Liver (tissue), 9 donors: ENCODE data around the gene ZNF865. TPM values are rescaled to one million over a fixed set of nuclear protein-coding genes. Genes with fewer than 3 reads are reported as not detected.

Experiments
- DNase-seq: peaks from one replicate; pipeline ENCODE4 v3.0.0-alpha.2; 2017; ENCODE audit warnings: low spot score
- H3K27ac ChIP-seq, 2 donors: one replicate each; pipeline ENCODE4 v1.7.0; 2013; ENCODE audit warnings: inconsistent platforms in 2 of 2, low read length in 2 of 2, control low read depth in 1 of 2, low read depth in 1 of 2, mild to moderate bottlenecking in 1 of 2
- H3K27me3 ChIP-seq, 4 donors: one replicate each; pipeline versions ENCODE4 v1.6.1 to v1.7.0; 2013; ENCODE audit warnings: low read length in 3 of 4, inconsistent platforms in 1 of 4, mild to moderate bottlenecking in 1 of 4, moderate library complexity in 1 of 4; ENCODE audit not compliant: control insufficient read depth in 4 of 4, insufficient read depth in 4 of 4
- H3K36me3 ChIP-seq, 4 donors: one replicate each; pipeline versions ENCODE4 v1.6.1 to v1.7.0; 2013; ENCODE audit warnings: low read length in 3 of 4, mild to moderate bottlenecking in 3 of 4, low read depth in 1 of 4, moderate library complexity in 1 of 4; ENCODE audit not compliant: control insufficient read depth in 4 of 4, insufficient read depth in 3 of 4
- H3K4me1 ChIP-seq, 4 donors: one replicate each; pipeline versions ENCODE4 v1.6.1 to v1.7.0; 2013; ENCODE audit warnings: low read length in 3 of 4, mild to moderate bottlenecking in 3 of 4, moderate library complexity in 1 of 4; ENCODE audit not compliant: control insufficient read depth in 4 of 4, insufficient read depth in 4 of 4
- H3K4me3 ChIP-seq, 3 donors: one replicate each; pipeline versions ENCODE4 v1.6.1 to v1.7.0; 2013; ENCODE audit warnings: low read length in 3 of 3, control low read depth in 1 of 3, low read depth in 1 of 3, mild to moderate bottlenecking in 1 of 3
- H3K9ac ChIP-seq, 2 donors: one replicate each; pipeline ENCODE4 v1.7.0; 2013; ENCODE audit warnings: low read length in 2 of 2, mild to moderate bottlenecking in 2 of 2, moderate library complexity in 2 of 2, control low read depth in 1 of 2, low read depth in 1 of 2
- H3K9me3 ChIP-seq, 4 donors: one replicate each; pipeline versions ENCODE4 v1.6.1 to v1.7.0; 2013; ENCODE audit warnings: low read length in 3 of 4; ENCODE audit not compliant: control insufficient read depth in 4 of 4
- EGR1 ChIP-seq, 2 donors: IDR thresholded peaks; 2 replicates each; pipeline ENCODE4 v1.6.1; 2016 to 2018; ENCODE audit warnings: antibody characterized with exemption in 2 of 2, low read depth in 2 of 2
- FOXA1 ChIP-seq: IDR thresholded peaks from 2 replicates; pipeline ENCODE4 v1.6.1; 2016; ENCODE audit warnings: antibody characterized with exemption
- FOXA2 ChIP-seq: IDR thresholded peaks from 2 replicates; pipeline ENCODE4 v1.6.1; 2016; ENCODE audit warnings: antibody characterized with exemption
- GABPA ChIP-seq, 2 donors: IDR thresholded peaks in 1 of 2; conservative IDR thresholded peaks in 1 of 2; 2 replicates each; pipeline ENCODE4 v1.6.1; 2016; ENCODE audit warnings: antibody characterized with exemption in 2 of 2, mild to moderate bottlenecking in 1 of 2, moderate library complexity in 1 of 2
- HNF4A ChIP-seq, 2 donors: conservative IDR thresholded peaks; 2 replicates each; pipeline ENCODE4 v1.6.1; 2016; ENCODE audit warnings: antibody characterized with exemption in 2 of 2, mild to moderate bottlenecking in 2 of 2
- HNF4G ChIP-seq: IDR thresholded peaks from 2 replicates; pipeline ENCODE4 v1.6.1; 2016; ENCODE audit warnings: antibody characterized with exemption
- JUND ChIP-seq, 2 donors: IDR thresholded peaks; 2 replicates each; pipeline ENCODE4 v1.6.1; 2016; ENCODE audit warnings: antibody characterized with exemption in 2 of 2
- NR2F2 ChIP-seq: IDR thresholded peaks from 2 replicates; pipeline ENCODE4 v1.6.1; 2016; ENCODE audit warnings: antibody characterized with exemption
- RAD21 ChIP-seq, 2 donors: IDR thresholded peaks; 2 replicates each; pipeline ENCODE4 v1.6.1; 2016; ENCODE audit warnings: antibody characterized with exemption in 2 of 2, mild to moderate bottlenecking in 2 of 2
- RXRA ChIP-seq, 2 donors: IDR thresholded peaks; 2 replicates each; pipeline ENCODE4 v1.6.1; 2017 to 2018; ENCODE audit warnings: antibody characterized with exemption in 2 of 2, mild to moderate bottlenecking in 1 of 2
- SP1 ChIP-seq: IDR thresholded peaks from 2 replicates; pipeline ENCODE4 v1.6.1; 2018; ENCODE audit warnings: antibody characterized with exemption, mild to moderate bottlenecking
- YY1 ChIP-seq: IDR thresholded peaks from 2 replicates; pipeline ENCODE4 v1.6.1; 2016; ENCODE audit warnings: antibody characterized with exemption, mild to moderate bottlenecking
- WGBS: extraction: QIAGEN DNeasy Blood & Tissue Kit; methylation state at CpG from one replicate; pipeline ENCODE4 v1.1.7; 2013; 5-methylcytosine and 5-hydroxymethylcytosine counted together
- polyA plus RNA-seq, 2 donors: library from polyadenylated mRNA; stranded (reverse) in 1 of 2; unstranded in 1 of 2; fragments of 200-250 nt in 1 of 2; fragments of >200 nt in 1 of 2; fragmentation: Nextera tagmentation in 1 of 2; extraction: Ambion mirVana in 1 of 2; gene quantifications; one replicate each; pipeline versions ENCODE4 v1.2.1 to v1.2.3, GENCODE V29; 2013 to 2015
- total RNA-seq, 2 donors: library from RNA; depleted of rRNA; stranded (reverse); fragments of >200 nt; gene quantifications; one replicate each; pipeline ENCODE4 v1.2.3, GENCODE V29; 2014
- TF ChIP-seq, protein P1 (sequence below): fragments of 150-350 bp; IDR thresholded peaks from 2 replicates; pipeline ENCODE4 v1.5.1; 2017; ENCODE audit warnings: improper control_type of control experiment, low read depth, low read length; ENCODE audit not compliant: missing input control
- TF ChIP-seq, protein P2 (sequence below): IDR thresholded peaks from 2 replicates; pipeline ENCODE4 v1.6.1; 2016; ENCODE audit warnings: antibody characterized with exemption, mild to moderate bottlenecking
- TF ChIP-seq, protein P3 (sequence below): IDR thresholded peaks from 2 replicates; pipeline ENCODE4 v1.6.1; 2016; ENCODE audit warnings: antibody characterized with exemption
- TF ChIP-seq, protein P4 (sequence below): IDR thresholded peaks from 2 replicates; pipeline ENCODE4 v1.6.1; 2016; ENCODE audit warnings: antibody characterized with exemption
- donor health status: healthy.
- donor health status: healthy.
- donor health status: healthy.
- donor health status: healthy.
- donor health status: healthy.

Gene ZNF865
- total and polyA plus RNA-seq, 4 donors: 0.38 to 3.1 (median 1.6) TPM

DNA sequence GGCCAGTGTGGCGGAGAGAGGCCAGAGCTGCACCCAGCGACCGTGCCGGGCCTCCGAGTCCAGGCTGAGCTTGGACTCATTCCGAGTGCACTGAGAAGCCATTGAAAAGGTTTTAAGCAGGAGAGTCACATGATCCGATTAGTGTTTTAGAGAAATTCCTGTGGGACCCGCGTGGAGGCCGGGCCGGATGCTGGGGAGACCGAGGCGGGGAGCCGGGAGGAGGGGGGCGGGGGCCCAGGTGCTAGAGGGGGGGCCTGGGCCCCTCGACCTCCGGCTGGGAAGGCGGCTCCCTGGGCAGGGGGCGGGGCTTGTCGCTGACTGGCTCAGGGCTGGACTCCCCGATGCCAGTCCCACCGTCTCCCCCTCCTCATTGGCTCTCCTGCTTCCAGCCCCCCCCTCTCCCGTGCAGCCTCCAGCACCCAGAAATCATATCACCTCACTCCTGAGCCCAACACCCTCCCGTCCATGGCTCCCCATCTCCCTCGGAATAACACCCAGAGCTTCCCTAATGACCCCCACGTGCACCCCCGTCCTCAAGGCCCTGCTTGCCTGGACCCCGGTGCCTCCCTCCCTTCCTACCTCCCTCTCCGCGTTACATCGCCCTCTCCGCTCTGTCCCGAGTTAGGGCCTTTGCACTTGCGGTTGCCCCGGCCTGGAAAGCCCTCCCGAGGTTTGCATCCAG is 19.6 kb upstream of the ZNF865 start:
- Histone ChIP-seq H3K27me3 (no peaks in the 10 kb centered on the region), H3K27ac (no peak overlapping the region), H3K36me3 (no peaks in the 10 kb centered on the region), H3K9me3 (no peaks in the 10 kb centered on the region), H3K9ac (no peak overlapping the region), H3K4me3 (peak overlapping the region in 1 of 3 donors; percentile 18), H3K4me1 (peaks cover 7 to 41% (median 36%) of the 10 kb centered on the region in 4 donors)
- 16% methylated on average over 36 of the region's 36 CpGs for WGBS
- peak; percentile 60 for DNase-seq
- no peak for TF ChIP-seq RXRA (IDR thresholded peaks at IDR 0.05)
- TF ChIP-seq, protein P1, sequence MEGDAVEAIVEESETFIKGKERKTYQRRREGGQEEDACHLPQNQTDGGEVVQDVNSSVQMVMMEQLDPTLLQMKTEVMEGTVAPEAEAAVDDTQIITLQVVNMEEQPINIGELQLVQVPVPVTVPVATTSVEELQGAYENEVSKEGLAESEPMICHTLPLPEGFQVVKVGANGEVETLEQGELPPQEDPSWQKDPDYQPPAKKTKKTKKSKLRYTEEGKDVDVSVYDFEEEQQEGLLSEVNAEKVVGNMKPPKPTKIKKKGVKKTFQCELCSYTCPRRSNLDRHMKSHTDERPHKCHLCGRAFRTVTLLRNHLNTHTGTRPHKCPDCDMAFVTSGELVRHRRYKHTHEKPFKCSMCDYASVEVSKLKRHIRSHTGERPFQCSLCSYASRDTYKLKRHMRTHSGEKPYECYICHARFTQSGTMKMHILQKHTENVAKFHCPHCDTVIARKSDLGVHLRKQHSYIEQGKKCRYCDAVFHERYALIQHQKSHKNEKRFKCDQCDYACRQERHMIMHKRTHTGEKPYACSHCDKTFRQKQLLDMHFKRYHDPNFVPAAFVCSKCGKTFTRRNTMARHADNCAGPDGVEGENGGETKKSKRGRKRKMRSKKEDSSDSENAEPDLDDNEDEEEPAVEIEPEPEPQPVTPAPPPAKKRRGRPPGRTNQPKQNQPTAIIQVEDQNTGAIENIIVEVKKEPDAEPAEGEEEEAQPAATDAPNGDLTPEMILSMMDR: no peak
- TF ChIP-seq GABPA (IDR thresholded peaks at IDR 0.05 in 1 of 2, conservative IDR thresholded peaks at IDR 0.05 in 1 of 2): no peak
- TF ChIP-seq YY1: no peak
- TF ChIP-seq, protein P2, sequence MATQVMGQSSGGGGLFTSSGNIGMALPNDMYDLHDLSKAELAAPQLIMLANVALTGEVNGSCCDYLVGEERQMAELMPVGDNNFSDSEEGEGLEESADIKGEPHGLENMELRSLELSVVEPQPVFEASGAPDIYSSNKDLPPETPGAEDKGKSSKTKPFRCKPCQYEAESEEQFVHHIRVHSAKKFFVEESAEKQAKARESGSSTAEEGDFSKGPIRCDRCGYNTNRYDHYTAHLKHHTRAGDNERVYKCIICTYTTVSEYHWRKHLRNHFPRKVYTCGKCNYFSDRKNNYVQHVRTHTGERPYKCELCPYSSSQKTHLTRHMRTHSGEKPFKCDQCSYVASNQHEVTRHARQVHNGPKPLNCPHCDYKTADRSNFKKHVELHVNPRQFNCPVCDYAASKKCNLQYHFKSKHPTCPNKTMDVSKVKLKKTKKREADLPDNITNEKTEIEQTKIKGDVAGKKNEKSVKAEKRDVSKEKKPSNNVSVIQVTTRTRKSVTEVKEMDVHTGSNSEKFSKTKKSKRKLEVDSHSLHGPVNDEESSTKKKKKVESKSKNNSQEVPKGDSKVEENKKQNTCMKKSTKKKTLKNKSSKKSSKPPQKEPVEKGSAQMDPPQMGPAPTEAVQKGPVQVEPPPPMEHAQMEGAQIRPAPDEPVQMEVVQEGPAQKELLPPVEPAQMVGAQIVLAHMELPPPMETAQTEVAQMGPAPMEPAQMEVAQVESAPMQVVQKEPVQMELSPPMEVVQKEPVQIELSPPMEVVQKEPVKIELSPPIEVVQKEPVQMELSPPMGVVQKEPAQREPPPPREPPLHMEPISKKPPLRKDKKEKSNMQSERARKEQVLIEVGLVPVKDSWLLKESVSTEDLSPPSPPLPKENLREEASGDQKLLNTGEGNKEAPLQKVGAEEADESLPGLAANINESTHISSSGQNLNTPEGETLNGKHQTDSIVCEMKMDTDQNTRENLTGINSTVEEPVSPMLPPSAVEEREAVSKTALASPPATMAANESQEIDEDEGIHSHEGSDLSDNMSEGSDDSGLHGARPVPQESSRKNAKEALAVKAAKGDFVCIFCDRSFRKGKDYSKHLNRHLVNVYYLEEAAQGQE: no peak
- TF ChIP-seq SP1: no peak

DNA sequence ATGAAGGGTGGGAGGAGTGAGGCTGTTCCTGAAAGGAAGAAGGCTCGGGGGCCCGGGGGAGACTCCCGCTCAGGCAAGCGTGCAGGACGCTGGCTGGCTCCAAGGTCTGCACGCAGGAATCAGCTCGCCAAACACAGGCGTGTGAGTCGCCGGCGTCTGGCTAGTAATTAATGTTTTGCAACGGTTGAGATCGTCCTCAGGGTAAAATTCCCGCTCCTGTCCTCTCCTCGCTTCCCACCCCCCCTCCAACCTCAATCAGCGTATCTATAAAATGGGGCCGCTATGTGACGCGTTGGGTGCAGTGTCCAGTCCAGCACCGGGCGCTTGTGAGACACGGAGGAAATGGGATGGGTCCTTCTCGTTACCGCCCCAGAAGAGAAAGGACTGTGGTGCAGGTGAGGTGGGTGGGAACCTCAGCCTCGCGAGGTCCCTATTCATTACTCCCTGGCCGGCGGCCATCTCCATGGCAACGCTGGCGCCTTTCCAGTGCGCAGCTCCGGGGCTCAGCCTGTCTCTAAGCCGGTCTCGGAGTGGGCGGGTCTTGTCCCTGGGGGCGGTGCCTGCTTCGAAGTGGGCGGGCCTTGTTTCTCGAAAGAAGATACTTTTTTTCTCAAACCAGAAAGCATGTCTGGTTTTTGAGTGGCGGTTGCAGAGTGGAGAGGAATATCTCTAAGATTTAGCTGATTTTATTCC is 18.3 kb upstream of the ZNF865 start:
- Histone ChIP-seq H3K4me1 (peaks cover 4 to 28% (median 23%) of the 10 kb centered on the region in 4 donors), H3K9me3 (no peaks in the 10 kb centered on the region), H3K27ac (no peak overlapping the region), H3K36me3 (peaks cover 0 to under 1% (median 0%) of the 10 kb centered on the region in 4 donors), H3K27me3 (no peaks in the 10 kb centered on the region), H3K9ac (no peak overlapping the region), H3K4me3 (peak overlapping the region in 2 of 3 donors; percentile 9 to 35)
- peak; percentile 96 for DNase-seq
- 2% methylated on average over 40 of the region's 40 CpGs for WGBS
- TF ChIP-seq FOXA1 (no peak), EGR1 (IDR thresholded peaks at IDR 0.05; ENCODE audit: low read depth in 2 of 2) (no peak), JUND (IDR thresholded peaks at IDR 0.05) (no peak), FOXA2 (no peak), RAD21 (IDR thresholded peaks at IDR 0.05) (peak in 1 of 2 donors; percentile 17), HNF4G (no peak), SP1 (peak; percentile 72), YY1 (no peak), HNF4A (conservative IDR thresholded peaks at IDR 0.05) (peak in 1 of 2 donors; percentile 57), GABPA (IDR thresholded peaks at IDR 0.05 in 1 of 2, conservative IDR thresholded peaks at IDR 0.05 in 1 of 2) (peak in 1 of 2 donors; percentile 12), NR2F2 (no peak), RXRA (IDR thresholded peaks at IDR 0.05) (no peak)
- TF ChIP-seq, protein P2: no peak
- TF ChIP-seq, protein P1: no peak
- TF ChIP-seq, protein P3, sequence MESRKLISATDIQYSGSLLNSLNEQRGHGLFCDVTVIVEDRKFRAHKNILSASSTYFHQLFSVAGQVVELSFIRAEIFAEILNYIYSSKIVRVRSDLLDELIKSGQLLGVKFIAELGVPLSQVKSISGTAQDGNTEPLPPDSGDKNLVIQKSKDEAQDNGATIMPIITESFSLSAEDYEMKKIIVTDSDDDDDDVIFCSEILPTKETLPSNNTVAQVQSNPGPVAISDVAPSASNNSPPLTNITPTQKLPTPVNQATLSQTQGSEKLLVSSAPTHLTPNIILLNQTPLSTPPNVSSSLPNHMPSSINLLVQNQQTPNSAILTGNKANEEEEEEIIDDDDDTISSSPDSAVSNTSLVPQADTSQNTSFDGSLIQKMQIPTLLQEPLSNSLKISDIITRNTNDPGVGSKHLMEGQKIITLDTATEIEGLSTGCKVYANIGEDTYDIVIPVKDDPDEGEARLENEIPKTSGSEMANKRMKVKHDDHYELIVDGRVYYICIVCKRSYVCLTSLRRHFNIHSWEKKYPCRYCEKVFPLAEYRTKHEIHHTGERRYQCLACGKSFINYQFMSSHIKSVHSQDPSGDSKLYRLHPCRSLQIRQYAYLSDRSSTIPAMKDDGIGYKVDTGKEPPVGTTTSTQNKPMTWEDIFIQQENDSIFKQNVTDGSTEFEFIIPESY: peak; percentile 53
- TF ChIP-seq, protein P4, sequence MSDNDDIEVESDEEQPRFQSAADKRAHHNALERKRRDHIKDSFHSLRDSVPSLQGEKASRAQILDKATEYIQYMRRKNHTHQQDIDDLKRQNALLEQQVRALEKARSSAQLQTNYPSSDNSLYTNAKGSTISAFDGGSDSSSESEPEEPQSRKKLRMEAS: no peak
